IMR-90 (cell line): ENCODE results near the gene MMP27. TPM values are rescaled to one million over a fixed set of nuclear protein-coding genes. Genes with fewer than 3 reads are reported as not detected.

ENCODE experiments used
- ATAC-seq: fragments of 200-7000 bp; cut with Tn5 transposase; 2 replicates; pipeline ENCODE4 v1.9.1; 2020; ENCODE audit warnings: low read depth, mild to moderate bottlenecking, moderate library complexity
- BruUV-seq: library from RNA; stranded (reverse); fragments of 400-500 nt; replicated peaks from 2 replicates; lab custom pipeline; 2021; lab: Mats Ljungman, UMichigan
- CTCF ChIA-PET: fragments of 300-600 bp; formaldehyde crosslinking; extraction: SDS; loops from one replicate; lab custom pipeline; 2021; ENCODE audit warnings: antibody characterized with exemption; lab: Yijun Ruan, JAX
- POLR2A ChIA-PET: fragments of 300-600 bp; sonication (Branson Sonifier 250); formaldehyde crosslinking; loops from one replicate; lab custom pipeline; 2022; ENCODE audit warnings: antibody characterized with exemption; ENCODE audit not compliant: unreplicated experiment; lab: Charles Lee
- DNase-seq: peaks from one replicate; pipeline ENCODE4 v3.0.0; 2013
- H2AFZ ChIP-seq: replicated peaks from 2 replicates; pipeline ENCODE3; 2013; ENCODE audit warnings: low read length, mild to moderate bottlenecking; ENCODE audit not compliant: poor library complexity
- H2AK5ac ChIP-seq: 2 replicates; pipeline ENCODE4 v1.6.1; 2013; ENCODE audit warnings: low read depth, low read length, inconsistent platforms
- H2AK9ac ChIP-seq: replicated peaks from 2 replicates; pipeline ENCODE3; 2013; ENCODE audit warnings: mild to moderate bottlenecking, low read depth, low read length, moderate library complexity; ENCODE audit not compliant: poor library complexity
- H2BK120ac ChIP-seq: 2 replicates; pipeline ENCODE4 v1.6.1; 2013; ENCODE audit warnings: low read depth, low read length, inconsistent platforms
- H2BK15ac ChIP-seq: 3 replicates; pipeline ENCODE4 v1.6.1; 2013; ENCODE audit warnings: low read depth, low read length, inconsistent platforms
- H2BK20ac ChIP-seq: 2 replicates; pipeline ENCODE4 v1.6.1; 2013; ENCODE audit warnings: low read depth, mild to moderate bottlenecking, inconsistent platforms, low read length, moderate library complexity
- H2BK5ac ChIP-seq: 2 replicates; pipeline ENCODE4 v1.6.1; 2013; ENCODE audit warnings: mild to moderate bottlenecking, low read depth, low read length, inconsistent platforms; ENCODE audit not compliant: poor library complexity, severe bottlenecking
- H3K14ac ChIP-seq: replicated peaks from 2 replicates; pipeline ENCODE4 v1.6.1; 2013; ENCODE audit warnings: low read depth, low read length, inconsistent platforms
- H3K18ac ChIP-seq: 2 replicates; pipeline ENCODE4 v1.6.1; 2013; ENCODE audit warnings: low read depth, low read length, control low read depth
- H3K23ac ChIP-seq: 2 replicates; pipeline ENCODE4 v1.6.1; 2013; ENCODE audit warnings: low read depth, low read length, inconsistent platforms
- H3K27ac ChIP-seq: 2 replicates; pipeline ENCODE4 v1.5.1; 2013; ENCODE audit warnings: mild to moderate bottlenecking, control low read depth, low read length; ENCODE audit not compliant: insufficient read depth
- H3K27me3 ChIP-seq: 2 replicates; pipeline ENCODE4 v1.6.1; 2013; ENCODE audit warnings: low read length; ENCODE audit not compliant: control insufficient read depth, insufficient read depth
- H3K36me3 ChIP-seq: 2 replicates; pipeline ENCODE4 v1.6.1; 2013; ENCODE audit warnings: low read length, mixed read lengths; ENCODE audit not compliant: control insufficient read depth, insufficient read depth
- H3K4ac ChIP-seq: 2 replicates; pipeline ENCODE4 v1.6.1; 2013; ENCODE audit warnings: low read depth, low read length, inconsistent platforms
- H3K4me1 ChIP-seq: 2 replicates; pipeline ENCODE4 v1.6.1; 2013; ENCODE audit warnings: low read length, mixed read lengths; ENCODE audit not compliant: control insufficient read depth, insufficient read depth
- H3K4me2 ChIP-seq: 2 replicates; pipeline ENCODE4 v1.6.1; 2013; ENCODE audit warnings: low read depth, mild to moderate bottlenecking, control low read depth, low read length, moderate library complexity
- H3K4me3 ChIP-seq: 2 replicates; pipeline ENCODE4 v1.5.1; 2013; ENCODE audit warnings: low read depth, mild to moderate bottlenecking, control low read depth, low read length, moderate library complexity; ENCODE audit not compliant: insufficient read depth
- H3K56ac ChIP-seq: 2 replicates; pipeline ENCODE4 v1.6.1; 2013; ENCODE audit warnings: low read length, inconsistent platforms; ENCODE audit not compliant: insufficient read depth; ENCODE audit errors: extremely low read depth
- H3K79me1 ChIP-seq, 2 experiments: 2 replicates each; pipeline ENCODE4 v1.6.1; 2013; ENCODE audit warnings: low read length in 2 of 2, inconsistent platforms in 1 of 2, low read depth in 1 of 2
- H3K9ac ChIP-seq: 2 replicates; pipeline ENCODE4 v1.6.1; 2013; ENCODE audit warnings: low read depth, low read length, control low read depth
- H3K9me1 ChIP-seq: 2 replicates; pipeline ENCODE4 v1.6.1; 2013; ENCODE audit warnings: low read length, inconsistent platforms; ENCODE audit not compliant: insufficient read depth
- H3K9me3 ChIP-seq: 2 replicates; pipeline ENCODE4 v1.6.1; 2013; ENCODE audit warnings: low read length; ENCODE audit not compliant: control insufficient read depth, insufficient read depth
- H4K20me1 ChIP-seq: 2 replicates; pipeline ENCODE4 v1.6.1; 2013; ENCODE audit warnings: low read length, inconsistent platforms; ENCODE audit not compliant: insufficient read depth
- H4K5ac ChIP-seq: 2 replicates; pipeline ENCODE4 v1.6.1; 2013; ENCODE audit warnings: mild to moderate bottlenecking, low read depth, low read length, control low read depth
- H4K8ac ChIP-seq, 2 experiments: 2 replicates each; pipeline ENCODE4 v1.6.1; 2013; ENCODE audit warnings: low read depth in 2 of 2, low read length in 2 of 2, control low read depth in 1 of 2, inconsistent platforms in 1 of 2
- H4K91ac ChIP-seq: 2 replicates; pipeline ENCODE4 v1.6.1; 2013; ENCODE audit warnings: low read depth, low read length, inconsistent platforms; ENCODE audit not compliant: insufficient read depth
- BHLHE40 ChIP-seq: fragments of 150-350 bp; IDR thresholded peaks from 2 replicates; pipeline ENCODE4 v1.6.1; 2016; ENCODE audit warnings: mild to moderate bottlenecking, low read depth, low read length
- CEBPB ChIP-seq: IDR thresholded peaks from 2 replicates; pipeline ENCODE4 v1.6.1; 2012; ENCODE audit warnings: low read depth, low read length, improper control_type of control experiment
- CHD1 ChIP-seq: IDR thresholded peaks from 2 replicates; pipeline ENCODE4 v1.6.1; 2012; ENCODE audit warnings: low read depth, low read length, improper control_type of control experiment
- CTCF ChIP-seq: conservative IDR thresholded peaks from 2 replicates; pipeline ENCODE4 v1.5.1; 2012; ENCODE audit warnings: mild to moderate bottlenecking, low read depth, low read length, improper control_type of control experiment
- ELK1 ChIP-seq: fragments of 150-350 bp; IDR thresholded peaks from 2 replicates; pipeline ENCODE4 v1.6.1; 2016; ENCODE audit warnings: low read depth, mild to moderate bottlenecking, low read length, moderate library complexity, borderline replicate concordance
- FOS ChIP-seq: fragments of 150-350 bp; IDR thresholded peaks from 2 replicates; pipeline ENCODE4 v1.6.1; 2016; ENCODE audit warnings: low read depth, low read length
- MAFK ChIP-seq: IDR thresholded peaks from 2 replicates; pipeline ENCODE4 v1.6.1; 2012; ENCODE audit warnings: low read depth, low read length, improper control_type of control experiment
- MXI1 ChIP-seq: IDR thresholded peaks from 2 replicates; pipeline ENCODE4 v1.6.1; 2012; ENCODE audit warnings: low read depth, mild to moderate bottlenecking, low read length, moderate library complexity, borderline replicate concordance
- POLR2A ChIP-seq: IDR thresholded peaks from 2 replicates; pipeline ENCODE4 v1.6.1; 2012; ENCODE audit warnings: mild to moderate bottlenecking, low read depth, low read length
- RAD21 ChIP-seq: IDR thresholded peaks from 2 replicates; pipeline ENCODE4 v1.6.1; 2012; ENCODE audit warnings: low read length, improper control_type of control experiment
- RCOR1 ChIP-seq: IDR thresholded peaks from 2 replicates; pipeline ENCODE4 v1.6.1; 2012; ENCODE audit warnings: mild to moderate bottlenecking, low read length, improper control_type of control experiment; ENCODE audit not compliant: insufficient replicate concordance
- SMC3 ChIP-seq: fragments of 150-350 bp; IDR thresholded peaks from 2 replicates; pipeline ENCODE4 v1.6.1; 2016; ENCODE audit warnings: low read depth, mild to moderate bottlenecking, antibody characterized with exemption, low read length, moderate library complexity
- WGBS, 2 experiments: methylation state at CpG; one replicate each; pipeline versions ENCODE4 v1.1.5 to v1.1.7; 2013; ENCODE audit warnings: missing lambda C conversion rate in 2 of 2; ENCODE audit not compliant: insufficient read length in 1 of 2; ENCODE audit errors: extremely low coverage in 2 of 2; 5-methylcytosine and 5-hydroxymethylcytosine counted together
- dilution Hi-C: fragments of 300-500 bp; cut with HindIII; formaldehyde crosslinking; loops from one replicate; pipeline ENCODE4 v1.14.3; 2018; ENCODE audit warnings: low sequenced_read_pairs; ENCODE audit not compliant: unreplicated experiment
- in situ Hi-C: fragments of 300-500 bp; cut with MboI; formaldehyde crosslinking; loops from 3 replicates; pipeline ENCODE4 v1.14.3; 2019; ENCODE audit warnings: low sequenced_read_pairs, inconsistent platforms, mixed read lengths
- intact Hi-C: fragments of 100-400 bp; cut with micrococcal nuclease; formaldehyde crosslinking; loops from 2 replicates; pipeline ENCODE4 v1.10.0; 2022
- polyA plus RNA-seq, 3 experiments: library from polyadenylated mRNA; depleted of rRNA; stranded (reverse); fragments of >200 nt; gene quantifications; 2 replicates each; pipeline ENCODE4 v1.2.3, GENCODE V29; 2012; ENCODE audit warnings: low replicate concordance in 1 of 3
- total RNA-seq: library from RNA; depleted of rRNA; stranded (reverse); fragments of >200 nt; gene quantifications from 2 replicates; pipeline ENCODE4 v1.2.3, GENCODE V29; 2012

MMP27 gene
- total and polyA plus RNA-seq, 2 of the 4 experiments (the other 2 are of a cell fraction): not detected

GRCh38 chr11:102666331-102666957 is 39.1 kb downstream of the MMP27 start (continued):
- TF ChIP-seq CEBPB: no peak

GRCh38 chr11:102664001-102664752 is 41.4 kb downstream of the MMP27 start:
- H2BK15ac ChIP-seq: no peak overlapping the region
- DNase-seq: no peak
- H3K18ac ChIP-seq: no peak overlapping the region
- no peak overlapping the region for H2AFZ ChIP-seq
- H4K20me1 ChIP-seq: no peaks in the 10 kb centered on the region
- no peak overlapping the region for H2BK120ac ChIP-seq
- intact Hi-C loops (no loop called here), dilution Hi-C loops (no loop called here), in situ Hi-C loops (no loop called here)
- no peaks in the 10 kb centered on the region for H3K9me3 ChIP-seq
- no peak for ATAC-seq
- POLR2A ChIA-PET: no interaction called here
- no peak overlapping the region for H2BK5ac ChIP-seq
- H3K27ac ChIP-seq: no peak overlapping the region
- H3K56ac ChIP-seq: no peak overlapping the region
- H3K4me3 ChIP-seq: no peak overlapping the region
- CTCF ChIA-PET: interaction anchor here (0.6 kb wide), 1 partner anchor 381 kb away, joined by 3 read pairs; no protein-coding TSS in a partner anchor
- no peak overlapping the region for H3K23ac ChIP-seq
- no peak overlapping the region for H4K5ac ChIP-seq
- H2AK5ac ChIP-seq: no peak overlapping the region
- no peaks in the 10 kb centered on the region for H3K4me1 ChIP-seq
- no peaks in the 10 kb centered on the region for H3K36me3 ChIP-seq
- WGBS, 2 experiments: 100% methylated on average over 1 of the region's 13 CpGs; no CpG with 5 or more reads in 1 of the 2 experiments
- peaks cover 7% of the 10 kb centered on the region for H3K27me3 ChIP-seq
- no peak overlapping the region for H2BK20ac ChIP-seq
- no TSS peak for BruUV-seq
- no peaks in the 10 kb centered on the region for H3K79me1 ChIP-seq
- no peak overlapping the region for H3K4me2 ChIP-seq
- no peak overlapping the region for H3K4ac ChIP-seq
- no peak overlapping the region for H4K8ac ChIP-seq
- no peak overlapping the region for H4K91ac ChIP-seq
- 0 out of 2 replicates have a peak, but pooled peaks cover 4% of the 10 kb centered on the region for H3K9me1 ChIP-seq
- H3K9ac ChIP-seq: no peak overlapping the region
- H3K14ac ChIP-seq: no peak overlapping the region
- peak overlapping the region; percentile 28 for H2AK9ac ChIP-seq
- TF ChIP-seq SMC3 (no peak), RAD21 (peak; percentile 12; the same call in 1 of the 2 replicates), MAFK (no peak), FOS (no peak), RCOR1 (no peak), ELK1 (no peak), BHLHE40 (no peak), POLR2A (no peak), CHD1 (no peak), CTCF (peak; percentile 35), MXI1 (no peak)
